Glomerular visceral epithelial cell (primary cell): ENCODE measurements around the gene NKX1-1.
"Not testable (repeated sequence)": the region's sequence is repeated elsewhere in the genome, so short reads cannot be mapped to it uniquely, and the experiment has no call there.

ENCODE experiments used
- DNase-seq: peaks from one replicate; pipeline ENCODE4 v3.0.0-alpha.2; 2016; ENCODE audit errors: extremely low spot score

The NKX1-1 gene

GRCh38 chr4:1406394-1406980 lies at the start of gene NKX1-1:
Gene NKX1-1, minus strand, starts transcription at chr4:1406442. Its CDS starts 0 bp downstream, at chr4:1406442.
- DNase-seq: no peak

- no peak for DNase-seq
Measured at GRCh38 chr4:1453731-1454130, 47.5 kb upstream of the NKX1-1 start.

- DNase-seq: no peak
Measured at GRCh38 chr4:1452431-1453051, 46.3 kb upstream of the NKX1-1 start.

- DNase-seq: no peak
Measured at GRCh38 chr4:1451752-1452122, 45.5 kb upstream of the NKX1-1 start.

- DNase-seq: no peak
Measured at GRCh38 chr4:1451106-1451751, 45.0 kb upstream of the NKX1-1 start.

- DNase-seq: no peak
Measured at GRCh38 chr4:1449833-1450741, 43.8 kb upstream of the NKX1-1 start.

- no peak for DNase-seq
Measured at GRCh38 chr4:1449475-1449832, 43.2 kb upstream of the NKX1-1 start.

GRCh38 chr4:1448589-1449420 lies 42.6 kb upstream of the NKX1-1 start:
- DNase-seq: no peak

- DNase-seq: no peak
Measured at GRCh38 chr4:1447676-1448588, 41.7 kb upstream of the NKX1-1 start.

GRCh38 chr4:1446502-1447386 lies 40.5 kb upstream of the NKX1-1 start:
- no peak for DNase-seq

- no peak for DNase-seq
Measured at GRCh38 chr4:1445716-1446445, 39.6 kb upstream of the NKX1-1 start.

GRCh38 chr4:1443688-1444172 lies 37.5 kb upstream of the NKX1-1 start:
- DNase-seq: not testable (repeated sequence)

- no peak for DNase-seq
Measured at GRCh38 chr4:1427010-1427409, 20.8 kb upstream of the NKX1-1 start.

- no peak for DNase-seq
Measured at GRCh38 chr4:1421657-1422056, 15.4 kb upstream of the NKX1-1 start.

GRCh38 chr4:1419708-1420107 lies 13.5 kb upstream of the NKX1-1 start:
- DNase-seq: no peak

- no peak for DNase-seq
Measured at GRCh38 chr4:1418494-1419285, 12.4 kb upstream of the NKX1-1 start.

- DNase-seq: peak; percentile 19
Measured at GRCh38 chr4:1417522-1418390, 11.5 kb upstream of the NKX1-1 start.
